Transverse colon (tissue), 4 donors: ENCODE data around the gene YIPF1.
A peak's percentile ranks its signal among the peaks of the same experiment; 100 is the strongest.

Experiments used
- EP300 ChIP-seq: sonication (generic); formaldehyde crosslinking; IDR thresholded peaks from one replicate; pipeline ENCODE4 v1.6.1; 2017; ENCODE audit warnings: antibody characterized with exemption, low read depth
- POLR2A ChIP-seq: fragments of 450-650 bp; IDR thresholded peaks from one replicate; pipeline ENCODE4 v1.6.1; 2016; ENCODE audit warnings: antibody characterized with exemption, mild to moderate bottlenecking, moderate library complexity
- POLR2AphosphoS5 ChIP-seq, 3 donors: sonication (generic); formaldehyde crosslinking; IDR thresholded peaks; one replicate each; pipeline ENCODE4 v1.6.1; 2016; ENCODE audit warnings: antibody characterized with exemption in 3 of 3
- TF ChIP-seq, protein P1 (sequence below), 5 experiments: fragments of 200-600 bp in 3 of 5; fragments of 450-650 bp in 2 of 5; sonication (generic) in 3 of 5; IDR thresholded peaks; 1 replicate in 2 of 5; 2 replicates in 3 of 5; pipeline ENCODE4 v1.5.1; 2016 to 2017; ENCODE audit warnings: antibody characterized with exemption in 5 of 5, inconsistent platforms in 3 of 5, mild to moderate bottlenecking in 2 of 5, moderate library complexity in 1 of 5

DNA sequence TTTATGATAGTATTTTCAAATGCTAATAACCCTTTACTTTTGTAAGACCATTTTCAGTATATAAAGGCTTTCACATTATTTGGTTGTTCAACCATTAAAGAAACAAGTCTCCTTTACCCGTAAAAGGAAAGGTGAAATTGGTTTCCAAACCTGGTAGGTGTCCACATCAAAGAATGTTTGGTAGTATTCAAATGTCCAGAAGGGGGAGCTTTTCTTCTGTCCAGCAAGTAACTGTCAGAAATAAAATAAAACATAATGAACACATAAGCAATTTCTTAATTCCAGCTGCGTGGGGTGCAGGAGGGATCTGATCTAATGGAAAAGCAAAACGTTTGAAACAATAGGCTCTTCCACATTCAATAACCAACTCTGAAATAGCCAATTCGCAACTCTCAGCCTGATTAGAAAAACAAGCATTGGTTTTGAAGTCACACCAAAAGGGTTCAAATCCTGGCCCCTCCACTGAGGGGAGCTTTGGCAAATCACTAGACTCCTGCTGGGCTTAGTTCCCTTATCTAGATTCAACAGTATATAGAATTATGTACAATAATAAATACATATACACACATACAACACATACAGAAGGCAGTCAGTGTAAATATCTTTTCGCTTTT lies 11.0 kb downstream of the YIPF1 start:
- TF ChIP-seq, protein P1, sequence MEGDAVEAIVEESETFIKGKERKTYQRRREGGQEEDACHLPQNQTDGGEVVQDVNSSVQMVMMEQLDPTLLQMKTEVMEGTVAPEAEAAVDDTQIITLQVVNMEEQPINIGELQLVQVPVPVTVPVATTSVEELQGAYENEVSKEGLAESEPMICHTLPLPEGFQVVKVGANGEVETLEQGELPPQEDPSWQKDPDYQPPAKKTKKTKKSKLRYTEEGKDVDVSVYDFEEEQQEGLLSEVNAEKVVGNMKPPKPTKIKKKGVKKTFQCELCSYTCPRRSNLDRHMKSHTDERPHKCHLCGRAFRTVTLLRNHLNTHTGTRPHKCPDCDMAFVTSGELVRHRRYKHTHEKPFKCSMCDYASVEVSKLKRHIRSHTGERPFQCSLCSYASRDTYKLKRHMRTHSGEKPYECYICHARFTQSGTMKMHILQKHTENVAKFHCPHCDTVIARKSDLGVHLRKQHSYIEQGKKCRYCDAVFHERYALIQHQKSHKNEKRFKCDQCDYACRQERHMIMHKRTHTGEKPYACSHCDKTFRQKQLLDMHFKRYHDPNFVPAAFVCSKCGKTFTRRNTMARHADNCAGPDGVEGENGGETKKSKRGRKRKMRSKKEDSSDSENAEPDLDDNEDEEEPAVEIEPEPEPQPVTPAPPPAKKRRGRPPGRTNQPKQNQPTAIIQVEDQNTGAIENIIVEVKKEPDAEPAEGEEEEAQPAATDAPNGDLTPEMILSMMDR (IDR thresholded peaks at IDR 0.05), result peak; percentile 44 to 65 (median 58)
- TF ChIP-seq POLR2AphosphoS5 (IDR thresholded peaks at IDR 0.05) (no peak), POLR2A (no peak), EP300 (no peak)
